ENCODE measurements around the gene EVI5. TPM values are rescaled to one million over a fixed set of nuclear protein-coding genes. Genes with fewer than 3 reads are reported as not detected.

Gene EVI5
- total RNA-seq, 1 experiment from 2014 or later = 31.6 TPM

GRCh38 chr1:92470216-92470615 lies 314.7 kb downstream of the EVI5 start:
- no peak for DNase-seq (ENCODE audit: low spot score)
- Histone ChIP-seq H3K36me3 (ENCODE audit: insufficient read depth, low read length, poor library complexity, severe bottlenecking) (no peaks in the 10 kb centered on the region), H3K27me3 (replicated peaks; ENCODE audit: insufficient read depth, low read depth, low read length, poor library complexity) (no peaks in the 10 kb centered on the region), H3K9me3 (ENCODE audit: low read depth, low read length, poor library complexity, severe bottlenecking) (no peaks in the 10 kb centered on the region), H3K4me3 (ENCODE audit: low read depth, low read length, poor library complexity, severe bottlenecking) (no peak overlapping the region), H3K4me1 (ENCODE audit: insufficient read depth, low read length, poor library complexity, severe bottlenecking) (no peaks in the 10 kb centered on the region), H3K27ac (ENCODE audit: low read depth, low read length, poor library complexity, severe bottlenecking) (no peak overlapping the region)
- ChIA-PET CTCF (no interaction called here), POLR2A (ENCODE audit: low non-redundant PET) (no interaction called here)
- no TSS peak for BruUV-seq (replicated peaks)
- TF ChIP-seq, protein P1, sequence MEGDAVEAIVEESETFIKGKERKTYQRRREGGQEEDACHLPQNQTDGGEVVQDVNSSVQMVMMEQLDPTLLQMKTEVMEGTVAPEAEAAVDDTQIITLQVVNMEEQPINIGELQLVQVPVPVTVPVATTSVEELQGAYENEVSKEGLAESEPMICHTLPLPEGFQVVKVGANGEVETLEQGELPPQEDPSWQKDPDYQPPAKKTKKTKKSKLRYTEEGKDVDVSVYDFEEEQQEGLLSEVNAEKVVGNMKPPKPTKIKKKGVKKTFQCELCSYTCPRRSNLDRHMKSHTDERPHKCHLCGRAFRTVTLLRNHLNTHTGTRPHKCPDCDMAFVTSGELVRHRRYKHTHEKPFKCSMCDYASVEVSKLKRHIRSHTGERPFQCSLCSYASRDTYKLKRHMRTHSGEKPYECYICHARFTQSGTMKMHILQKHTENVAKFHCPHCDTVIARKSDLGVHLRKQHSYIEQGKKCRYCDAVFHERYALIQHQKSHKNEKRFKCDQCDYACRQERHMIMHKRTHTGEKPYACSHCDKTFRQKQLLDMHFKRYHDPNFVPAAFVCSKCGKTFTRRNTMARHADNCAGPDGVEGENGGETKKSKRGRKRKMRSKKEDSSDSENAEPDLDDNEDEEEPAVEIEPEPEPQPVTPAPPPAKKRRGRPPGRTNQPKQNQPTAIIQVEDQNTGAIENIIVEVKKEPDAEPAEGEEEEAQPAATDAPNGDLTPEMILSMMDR (conservative IDR thresholded peaks at IDR 0.05; ENCODE audit: low read depth, low read length) = no peak
- no peak for TF ChIP-seq EZH2 (IDR thresholded peaks at IDR 0.05; ENCODE audit: borderline replicate concordance, low read depth, low read length, poor library complexity, severe bottlenecking)
- intact Hi-C loops (cut with micrococcal nuclease; ENCODE audit: unreplicated experiment) = no loop called here

GRCh38 chr1:92466683-92467352 lies 318.1 kb downstream of the EVI5 start:
- no peaks in the 10 kb centered on the region for H3K36me3 ChIP-seq (ENCODE audit: insufficient read depth, low read length, poor library complexity, severe bottlenecking)
- DNase-seq (ENCODE audit: low spot score) = no peak
- CTCF ChIA-PET = no interaction called here
- intact Hi-C loops (cut with micrococcal nuclease; ENCODE audit: unreplicated experiment) = no loop called here
- no peak overlapping the region for H3K27ac ChIP-seq (ENCODE audit: low read depth, low read length, poor library complexity, severe bottlenecking)
- no peak overlapping the region for H3K4me3 ChIP-seq (ENCODE audit: low read depth, low read length, poor library complexity, severe bottlenecking)
- H3K4me1 ChIP-seq (ENCODE audit: insufficient read depth, low read length, poor library complexity, severe bottlenecking) = no peaks in the 10 kb centered on the region
- H3K27me3 ChIP-seq (replicated peaks; ENCODE audit: insufficient read depth, low read depth, low read length, poor library complexity) = no peaks in the 10 kb centered on the region
- TF ChIP-seq EZH2 (IDR thresholded peaks at IDR 0.05; ENCODE audit: borderline replicate concordance, low read depth, low read length, poor library complexity, severe bottlenecking) = no peak
- TF ChIP-seq, protein P1 (conservative IDR thresholded peaks at IDR 0.05; ENCODE audit: low read depth, low read length) = no peak
- H3K9me3 ChIP-seq (ENCODE audit: low read depth, low read length, poor library complexity, severe bottlenecking) = no peaks in the 10 kb centered on the region
- no TSS peak for BruUV-seq (replicated peaks)
- POLR2A ChIA-PET (ENCODE audit: low non-redundant PET) = interaction anchor here (0.6 kb wide), 1 partner anchor 1687 kb away, joined by 3 read pairs; no protein-coding TSS in a partner anchor

GRCh38 chr1:92465256-92465647 lies 319.7 kb downstream of the EVI5 start:
- no peak overlapping the region for H3K27ac ChIP-seq (ENCODE audit: low read depth, low read length, poor library complexity, severe bottlenecking)
- H3K27me3 ChIP-seq (replicated peaks; ENCODE audit: insufficient read depth, low read depth, low read length, poor library complexity) = no peaks in the 10 kb centered on the region
- H3K36me3 ChIP-seq (ENCODE audit: insufficient read depth, low read length, poor library complexity, severe bottlenecking) = no peaks in the 10 kb centered on the region
- no peak for TF ChIP-seq EZH2 (IDR thresholded peaks at IDR 0.05; ENCODE audit: borderline replicate concordance, low read depth, low read length, poor library complexity, severe bottlenecking)
- TF ChIP-seq, protein P1 (conservative IDR thresholded peaks at IDR 0.05; ENCODE audit: low read depth, low read length) = no peak
- POLR2A ChIA-PET (ENCODE audit: low non-redundant PET) = no interaction called here
- BruUV-seq (replicated peaks) = no TSS peak
- no peak overlapping the region for H3K4me3 ChIP-seq (ENCODE audit: low read depth, low read length, poor library complexity, severe bottlenecking)
- no peak for DNase-seq (ENCODE audit: low spot score)
- no peaks in the 10 kb centered on the region for H3K4me1 ChIP-seq (ENCODE audit: insufficient read depth, low read length, poor library complexity, severe bottlenecking)
- H3K9me3 ChIP-seq (ENCODE audit: low read depth, low read length, poor library complexity, severe bottlenecking) = no peaks in the 10 kb centered on the region
- CTCF ChIA-PET = no interaction called here
- intact Hi-C loops (cut with micrococcal nuclease; ENCODE audit: unreplicated experiment) = no loop called here
